Mesothelial cell of epicardium (in vitro differentiated cells): Measurements from ENCODE around the gene LRRC74A. TPM values are rescaled to one million over a fixed set of nuclear protein-coding genes. Genes with fewer than 3 reads are reported as not detected.

Experiments
- DNase-seq, 2 experiments: peaks; one replicate each; pipeline ENCODE4 v3.0.0; 2021; ENCODE audit warnings: low spot score in 2 of 2; ENCODE audit not compliant: unreplicated experiment in 2 of 2
- H3K27ac Mint-ChIP-seq: 2 replicates; pipeline ENCODE4 v1.8.0; 2021; ENCODE audit warnings: mixed read lengths
- H3K27me3 Mint-ChIP-seq: 2 replicates; pipeline ENCODE4 v1.8.0; 2021; ENCODE audit warnings: low read depth, mixed read lengths
- H3K36me3 Mint-ChIP-seq: 2 replicates; pipeline ENCODE4 v1.8.0; 2021; ENCODE audit warnings: mixed read lengths
- H3K4me1 Mint-ChIP-seq: 2 replicates; pipeline ENCODE4 v1.8.0; 2021; ENCODE audit warnings: mixed read lengths
- H3K4me3 Mint-ChIP-seq: 2 replicates; pipeline ENCODE4 v1.8.0; 2021; ENCODE audit warnings: mild to moderate bottlenecking, moderate library complexity, mixed read lengths
- H3K9me3 Mint-ChIP-seq: 2 replicates; pipeline ENCODE4 v1.8.0; 2021; ENCODE audit warnings: mixed read lengths
- CTCF ChIP-seq: fragments of 200-600 bp; sonication (generic); IDR thresholded peaks from one replicate; pipeline ENCODE4 v1.5.0; 2021; ENCODE audit warnings: antibody characterized with exemption; ENCODE audit not compliant: unreplicated experiment
- total RNA-seq: library from RNA; stranded (reverse); gene quantifications from 3 replicates; pipeline ENCODE4 v1.2.1, GENCODE V29; 2021

Gene LRRC74A
- total RNA-seq, 1 donor from 2014 or later = not detected

- H3K27ac Mint-ChIP-seq = peak overlapping the region; percentile 40
- TF ChIP-seq CTCF = no peak
These were observed 46.2 kb upstream of the LRRC74A start for GRCh38 chr14:76780058-76780345.

GRCh38 chr14:76780360-76780759, 45.8 kb upstream of the LRRC74A start:
- peak overlapping the region; percentile 40 for H3K27ac Mint-ChIP-seq
- peaks cover 9% of the 10 kb centered on the region for H3K36me3 Mint-ChIP-seq
- no peak for DNase-seq
- peaks cover 17% of the 10 kb centered on the region for H3K4me1 Mint-ChIP-seq
- H3K27me3 Mint-ChIP-seq = no peaks in the 10 kb centered on the region
- no peak overlapping the region for H3K4me3 Mint-ChIP-seq
- no peak for TF ChIP-seq CTCF
- no peaks in the 10 kb centered on the region for H3K9me3 Mint-ChIP-seq

More at GRCh38 chr14:76780058-76780345, 46.2 kb upstream of the LRRC74A start:
- Mint-ChIP-seq H3K4me3 (no peak overlapping the region), H3K4me1 (peaks cover 17% of the 10 kb centered on the region), H3K36me3 (peaks cover 12% of the 10 kb centered on the region), H3K27me3 (no peaks in the 10 kb centered on the region), H3K9me3 (no peaks in the 10 kb centered on the region)
- DNase-seq = no peak

GRCh38 chr14:76780875-76781647, 45.1 kb upstream of the LRRC74A start:
- Mint-ChIP-seq H3K4me3 (no peak overlapping the region), H3K4me1 (peaks cover 17% of the 10 kb centered on the region), H3K27ac (no peak overlapping the region), H3K36me3 (peaks cover 9% of the 10 kb centered on the region), H3K27me3 (no peaks in the 10 kb centered on the region), H3K9me3 (no peaks in the 10 kb centered on the region)
- peak in 1 of 2 experiments; percentile 27 for DNase-seq
- no peak for TF ChIP-seq CTCF

- Mint-ChIP-seq H3K4me3 (no peak overlapping the region), H3K36me3 (peaks cover 11% of the 10 kb centered on the region), H3K4me1 (peaks cover 17% of the 10 kb centered on the region), H3K9me3 (no peaks in the 10 kb centered on the region), H3K27me3 (no peaks in the 10 kb centered on the region), H3K27ac (no peak overlapping the region)
- DNase-seq = peak in 1 of 2 experiments; percentile 36
- no peak for TF ChIP-seq CTCF
These were observed 44.6 kb upstream of the LRRC74A start for GRCh38 chr14:76781648-76782051.

- no peaks in the 10 kb centered on the region for H3K9me3 Mint-ChIP-seq
- no peak for TF ChIP-seq CTCF
- peak overlapping the region; percentile 22 for H3K27ac Mint-ChIP-seq
- H3K27me3 Mint-ChIP-seq = no peaks in the 10 kb centered on the region
- peaks cover 14% of the 10 kb centered on the region for H3K36me3 Mint-ChIP-seq
- no peak overlapping the region for H3K4me3 Mint-ChIP-seq
- peak in 1 of 2 experiments; percentile 30 for DNase-seq
- H3K4me1 Mint-ChIP-seq = peaks cover 17% of the 10 kb centered on the region
These were observed 43.9 kb upstream of the LRRC74A start for GRCh38 chr14:76782115-76782884.
